Measurements from ENCODE around the gene CDKAL1. TPM values are rescaled to one million over a fixed set of nuclear protein-coding genes. Genes with fewer than 3 reads are reported as not detected.
"Not testable (repeated sequence)": the region's sequence is repeated elsewhere in the genome, so short reads cannot be mapped to it uniquely, and the experiment has no call there.

CDKAL1 gene
- 12.1 TPM for total RNA-seq

DNA sequence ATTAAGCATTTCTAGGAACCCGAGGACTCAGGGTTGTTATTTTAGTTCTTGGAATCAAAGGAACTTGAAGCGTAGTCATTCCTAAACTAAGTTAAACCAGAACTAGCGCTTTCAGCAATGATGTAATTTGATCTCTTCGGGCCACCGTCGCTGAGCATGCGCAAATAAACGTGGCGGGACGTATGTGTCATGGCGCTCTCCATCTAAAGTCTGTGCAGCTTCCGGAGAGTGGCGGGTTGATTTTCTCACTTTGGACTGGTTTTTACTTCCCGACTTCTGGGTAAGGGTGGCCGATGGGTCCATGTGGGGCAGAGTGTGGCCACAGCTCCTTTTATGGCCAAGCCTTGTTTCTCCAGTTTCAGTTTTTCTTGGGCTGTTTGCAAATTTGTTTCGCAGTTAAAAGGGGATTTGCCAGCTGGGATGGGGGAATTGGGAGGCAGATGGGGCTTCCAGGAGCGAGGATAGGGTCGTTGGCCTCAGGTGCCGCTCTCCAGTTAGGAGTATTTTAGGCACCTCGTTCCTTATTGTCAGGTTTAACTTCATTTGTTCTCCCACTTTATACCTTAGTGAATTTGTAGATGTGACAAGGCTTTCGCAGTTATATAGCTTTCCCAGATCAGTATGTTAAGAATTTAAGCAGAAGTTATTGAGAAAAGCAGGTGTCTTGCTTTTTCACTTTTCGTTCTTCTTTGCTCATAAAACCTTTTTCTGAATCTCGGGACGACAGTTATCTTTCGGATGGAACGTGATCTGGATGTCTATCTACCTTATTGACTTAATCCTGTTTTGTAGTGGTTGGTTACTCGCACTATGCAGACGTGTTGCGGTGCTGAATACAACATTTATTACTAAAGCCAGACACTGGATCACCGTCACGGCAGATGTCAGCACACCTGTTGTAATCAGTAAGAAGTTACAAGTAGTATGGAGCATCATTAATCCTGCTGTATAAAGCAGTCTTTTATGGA, at the start of gene CDKAL1:
TSS of gene CDKAL1 (plus strand) at position 163 of the 968 bp plus-strand sequence. CDS start 11,894 bp downstream, outside the sequence.
- DNase-seq (ENCODE audit: low read depth in 2 of 3, low spot score in 2 of 3) = peak; percentile 79 to 94 (median 90)

DNA sequence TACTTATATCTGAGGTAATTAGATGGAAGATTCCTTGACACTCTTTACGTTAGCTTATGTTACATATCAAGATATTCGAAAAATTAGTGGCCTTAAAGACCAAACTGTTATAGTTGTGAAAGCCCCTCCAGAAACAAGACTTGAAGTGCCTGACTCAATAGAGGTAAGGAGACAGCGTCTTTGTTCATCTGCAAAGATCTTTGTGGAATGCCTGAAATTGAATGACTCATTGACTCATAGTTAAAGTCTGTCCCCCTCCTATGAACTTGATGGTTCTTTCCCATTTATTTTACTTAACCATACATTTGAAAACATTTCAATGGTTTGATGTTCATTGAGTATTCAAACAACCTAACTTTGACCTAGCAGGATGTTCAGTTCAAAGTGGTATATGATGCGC, 47.6 kb upstream of the CDKAL1 start:
- DNase-seq (ENCODE audit: low read depth in 2 of 3, low spot score in 2 of 3) = no peak

DNA sequence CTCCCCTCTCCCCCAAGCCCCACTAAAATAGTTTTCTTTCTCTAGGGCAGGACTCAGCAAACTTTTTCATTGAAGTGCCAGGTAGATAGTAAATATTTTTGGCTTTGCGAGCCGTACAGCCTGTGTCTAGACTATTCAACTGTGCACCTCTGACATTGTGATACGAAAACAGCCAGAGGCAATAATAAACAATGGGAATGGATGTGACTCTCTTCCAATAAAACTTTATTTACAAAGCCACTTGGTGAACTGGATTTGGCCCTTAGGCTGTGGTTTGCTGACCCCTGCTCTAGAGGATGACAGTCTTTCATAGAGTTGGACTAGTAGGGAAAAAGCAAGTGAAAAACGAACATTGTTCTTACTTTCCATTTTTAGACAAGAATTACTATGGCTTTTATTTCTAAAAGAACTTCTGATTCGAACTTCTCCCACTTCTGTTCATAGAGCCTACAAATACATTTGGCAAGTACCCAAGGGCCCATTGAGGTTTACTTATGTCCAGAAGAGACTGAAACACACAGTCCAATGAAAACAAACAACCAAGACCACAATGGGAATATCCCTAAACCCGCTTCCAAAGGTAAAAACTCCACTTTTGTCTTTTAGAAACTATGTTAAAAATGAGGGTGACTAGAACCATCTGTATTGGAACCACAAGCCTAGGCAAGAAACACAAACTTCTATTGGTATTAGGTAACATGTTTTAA, 46.4 kb upstream of the CDKAL1 start:
- DNase-seq (ENCODE audit: low read depth in 2 of 3, low spot score in 2 of 3) = no peak

DNA sequence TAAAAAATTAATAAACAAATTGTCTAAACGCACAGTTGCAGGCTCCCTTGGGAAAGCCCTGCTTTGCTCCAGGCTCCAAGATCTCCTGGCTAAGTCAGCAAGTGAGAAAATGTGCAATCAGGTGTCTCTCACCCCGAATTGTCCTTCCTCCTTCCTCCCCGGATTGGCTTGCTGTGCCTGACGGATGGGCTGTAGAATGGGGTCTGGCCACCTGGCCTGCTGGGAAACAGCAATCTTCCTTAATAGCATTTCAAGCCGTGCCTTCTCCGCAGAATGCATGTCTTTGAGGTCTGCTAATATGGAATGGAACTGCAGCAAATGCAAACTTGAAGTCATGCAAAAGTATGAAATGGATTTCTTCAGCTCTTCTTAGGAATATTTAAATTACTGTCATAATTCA, 43.7 kb upstream of the CDKAL1 start:
- no peak for DNase-seq (ENCODE audit: low read depth in 2 of 3, low spot score in 2 of 3)

DNA sequence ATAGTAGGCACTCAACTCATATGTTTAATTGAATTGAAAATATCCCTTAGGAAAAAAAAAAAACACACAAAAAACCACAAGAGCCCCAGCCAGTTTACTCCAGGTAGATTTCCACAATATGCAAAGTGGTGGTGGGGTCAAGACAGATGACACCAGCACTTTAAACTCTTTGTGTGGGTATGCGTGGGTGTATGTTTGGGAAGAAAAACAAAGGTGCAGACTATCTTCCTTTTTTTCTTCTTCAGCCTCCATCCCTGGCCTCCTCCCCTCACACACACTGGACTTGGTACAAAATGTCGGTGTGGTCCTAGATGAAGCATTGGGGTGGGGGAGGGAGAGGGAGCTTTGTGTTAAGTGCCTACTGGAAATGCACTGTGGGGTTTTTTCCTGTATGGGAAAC, 42.2 kb upstream of the CDKAL1 start:
- no peak for DNase-seq (ENCODE audit: low read depth in 2 of 3, low spot score in 2 of 3)

DNA sequence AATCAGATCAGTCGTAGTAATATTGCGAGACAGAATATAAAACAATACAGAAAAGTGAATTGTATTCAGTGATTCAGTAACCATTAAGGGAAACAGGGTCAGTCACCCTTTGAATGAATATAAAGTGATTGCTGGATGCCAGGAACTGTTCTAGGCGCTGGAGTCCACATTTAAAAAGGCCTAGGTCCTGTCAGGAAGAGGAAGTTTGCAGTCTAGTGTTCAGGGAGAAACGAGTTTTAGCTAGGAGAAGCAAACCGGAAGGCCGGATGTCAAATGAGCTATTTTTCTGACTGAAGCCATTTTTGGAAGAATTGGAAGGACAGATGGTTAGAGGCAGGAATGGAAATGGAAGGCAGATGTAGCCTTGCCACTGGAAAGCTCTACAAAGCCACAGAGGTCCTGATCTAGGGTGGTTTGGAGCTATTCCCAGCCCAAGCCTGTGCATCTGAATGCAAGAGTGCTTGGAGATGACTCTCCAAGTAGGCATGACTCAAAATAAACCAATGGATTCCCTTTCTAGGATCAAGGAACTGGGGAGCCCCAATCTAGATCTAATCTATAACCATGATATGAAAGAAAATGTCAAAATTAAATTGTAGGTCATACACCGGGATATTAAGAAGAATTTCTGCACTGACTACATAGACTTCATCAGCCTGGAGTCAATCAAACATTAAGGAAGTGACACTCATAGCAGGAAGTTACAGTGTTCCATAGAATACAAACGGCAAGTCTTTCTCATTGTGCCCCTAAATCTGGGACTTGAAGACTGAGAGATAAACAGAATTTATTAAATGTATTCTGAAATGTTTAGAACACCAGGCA, 36.8 kb upstream of the CDKAL1 start:
- DNase-seq (ENCODE audit: low read depth in 2 of 3, low spot score in 2 of 3) = no peak

DNA sequence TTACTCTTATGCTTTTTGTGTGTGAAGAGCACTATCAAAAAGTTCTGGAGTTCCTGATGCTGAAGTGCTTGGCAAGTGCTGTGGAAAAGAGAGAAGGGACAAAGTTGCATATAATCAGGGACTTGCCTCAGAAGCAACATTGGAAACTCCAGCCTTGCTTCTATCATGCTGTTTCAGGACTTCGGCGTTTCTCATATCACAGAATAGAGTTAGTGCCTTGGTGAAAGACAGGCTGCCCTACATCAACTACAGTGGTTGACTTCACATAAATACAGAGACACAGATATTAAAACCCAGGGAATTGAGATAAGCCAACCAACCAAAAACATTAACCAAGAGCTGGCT, 36.2 kb upstream of the CDKAL1 start:
- no peak for DNase-seq (ENCODE audit: low read depth in 2 of 3, low spot score in 2 of 3)

DNA sequence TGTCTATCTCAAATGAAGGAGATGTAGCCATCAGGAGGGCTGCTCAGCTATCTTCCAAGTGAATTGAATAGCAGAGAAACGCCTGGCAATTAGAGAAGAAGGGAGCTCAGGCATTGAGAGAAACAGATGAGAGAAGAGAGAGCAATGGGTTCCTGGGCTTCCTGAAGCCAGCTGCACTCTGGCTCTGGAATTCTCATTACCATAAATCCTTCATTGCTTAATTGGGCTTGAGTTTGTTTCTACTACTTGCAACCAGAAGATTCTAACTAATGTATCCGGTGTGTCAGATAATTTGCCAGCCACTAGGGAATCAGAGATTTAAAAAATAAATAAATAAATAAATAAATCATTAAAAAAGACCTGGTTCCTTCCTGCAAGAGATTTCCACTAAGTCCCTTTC, 25.0 kb upstream of the CDKAL1 start:
- DNase-seq (ENCODE audit: low read depth in 2 of 3, low spot score in 2 of 3) = no peak

DNA sequence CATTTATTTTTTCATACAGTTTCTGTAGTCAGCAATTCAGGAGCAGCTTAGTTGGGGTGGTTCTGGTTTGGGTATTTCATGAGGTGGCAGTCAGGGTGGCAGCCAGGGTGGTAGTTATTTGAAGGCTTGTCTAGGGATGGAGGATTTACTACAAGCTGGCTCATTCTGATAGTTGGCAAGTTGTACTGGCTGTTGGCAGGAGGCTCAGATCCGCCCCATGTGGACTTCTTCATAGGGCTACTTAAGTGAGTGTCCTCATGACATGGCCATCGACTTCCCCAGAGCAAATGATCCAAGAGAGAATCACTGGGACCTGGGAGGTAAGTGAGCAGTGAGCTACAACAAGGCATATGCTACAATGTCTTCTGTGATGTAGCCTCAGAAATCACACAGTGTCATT, 22.4 kb upstream of the CDKAL1 start:
- no peak for DNase-seq (ENCODE audit: low read depth in 2 of 3, low spot score in 2 of 3)

DNA sequence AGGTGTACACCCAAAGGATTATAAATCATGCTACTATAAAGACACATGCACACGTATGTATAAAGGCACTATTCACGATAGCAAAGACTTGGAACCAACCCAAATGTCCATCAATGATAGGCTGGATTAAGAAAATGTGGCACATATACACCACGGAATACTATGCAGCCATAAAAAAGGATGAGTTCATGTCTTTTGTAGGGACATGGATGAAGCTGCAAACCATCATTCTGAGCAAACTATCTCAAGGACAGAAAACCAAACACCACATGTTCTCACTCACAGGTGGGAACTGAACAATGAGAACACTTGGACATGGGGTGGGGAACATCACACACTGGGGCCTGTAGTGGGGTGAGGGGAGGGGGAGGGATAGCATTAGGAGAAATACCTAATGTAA, 9.0 kb upstream of the CDKAL1 start:
- DNase-seq (ENCODE audit: low read depth in 2 of 3, low spot score in 2 of 3) = not testable (repeated sequence)

DNA sequence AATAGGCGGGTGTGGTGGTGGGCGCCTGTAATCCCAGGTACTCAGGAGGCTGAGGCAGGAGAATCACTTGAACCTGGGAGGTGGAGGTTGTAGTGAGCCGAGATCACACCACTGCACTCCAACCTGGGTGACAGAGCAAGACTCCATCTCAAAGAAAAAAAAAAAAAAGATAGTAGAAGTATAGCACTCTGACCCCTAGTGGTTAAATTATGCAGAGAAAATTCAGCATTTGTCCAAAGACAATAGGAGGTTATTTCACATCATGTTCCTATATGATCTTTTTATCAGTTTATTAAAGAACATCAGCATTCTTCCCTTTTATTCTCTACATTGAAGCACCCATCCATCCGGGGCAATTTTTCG, 5.2 kb upstream of the CDKAL1 start:
- DNase-seq (ENCODE audit: low read depth in 2 of 3, low spot score in 2 of 3) = peak in 2 of 3 donors; percentile 39 to 78

DNA sequence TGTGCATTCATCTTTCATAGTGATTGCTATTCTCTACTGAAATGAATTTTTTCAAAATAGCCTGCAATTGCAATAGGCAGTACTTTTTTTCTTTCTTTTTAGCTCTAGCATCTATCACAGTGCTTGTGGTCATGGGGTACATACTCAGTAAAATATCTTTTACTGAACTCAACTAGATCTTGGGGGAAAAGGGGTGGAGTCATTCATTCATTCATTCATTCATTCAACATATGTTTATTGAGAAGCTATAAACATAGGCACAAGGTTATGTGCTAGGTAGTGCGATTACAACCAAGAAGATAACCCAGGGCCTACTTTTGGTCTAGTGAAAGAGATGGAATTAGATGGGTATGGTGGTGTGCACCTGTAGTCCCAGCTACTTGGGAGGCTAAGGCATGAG, 1.4 kb upstream of the CDKAL1 start:
- DNase-seq (ENCODE audit: low read depth in 2 of 3, low spot score in 2 of 3) = no peak

DNA sequence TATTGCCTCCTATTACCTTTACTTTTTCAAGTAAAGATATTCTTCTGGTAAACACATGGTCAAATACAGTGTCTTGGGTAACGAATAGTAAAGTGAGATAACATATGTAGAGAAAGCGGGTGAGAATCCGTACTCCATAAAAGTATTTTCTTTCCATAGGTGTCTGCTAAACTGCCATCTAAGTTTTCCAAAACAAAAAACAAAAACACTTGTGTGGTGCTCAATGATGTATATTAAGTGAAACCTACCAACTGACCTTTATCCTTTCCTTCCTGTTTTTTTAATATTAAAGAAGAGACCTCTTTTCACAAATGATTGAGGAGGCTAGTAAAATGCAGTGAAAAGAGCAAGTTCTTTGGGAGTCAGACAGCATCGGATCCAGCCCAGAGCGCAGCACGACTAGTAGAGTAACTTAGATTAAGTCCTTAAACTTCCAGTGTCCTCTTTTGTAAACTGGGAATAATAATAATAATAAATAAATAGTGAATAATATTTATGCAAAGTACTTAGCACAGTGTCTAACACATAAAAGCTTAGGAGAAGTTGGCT, 437 bp upstream of the CDKAL1 start:
- no peak for DNase-seq (ENCODE audit: low read depth in 2 of 3, low spot score in 2 of 3)

DNA sequence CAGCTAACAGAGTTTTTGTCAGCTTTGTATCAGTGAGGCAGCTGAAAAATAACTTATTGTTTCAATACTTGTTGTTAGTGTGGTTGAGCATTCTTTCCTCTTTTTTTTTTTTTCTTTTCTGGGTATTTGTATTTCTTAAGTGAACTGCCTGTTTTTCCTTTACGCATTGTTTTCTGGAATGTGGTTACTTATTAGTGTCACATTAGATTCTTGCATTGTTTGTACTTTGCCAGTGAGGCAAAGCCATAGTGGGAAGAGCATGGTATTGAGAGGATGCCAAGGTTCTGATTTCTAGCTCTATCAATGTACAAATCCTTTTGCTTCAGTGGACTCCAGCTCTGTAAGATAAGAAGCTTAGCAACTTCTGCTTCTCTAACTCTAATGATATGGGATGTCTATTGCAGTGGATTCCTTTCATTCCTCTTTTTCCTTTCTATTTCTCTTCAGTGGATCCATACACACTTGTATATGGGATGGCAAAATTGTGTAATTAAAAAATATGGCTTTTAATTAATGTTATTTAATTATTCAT, 3.9 kb downstream of the CDKAL1 start:
- DNase-seq (ENCODE audit: low read depth in 2 of 3, low spot score in 2 of 3) = no peak

DNA sequence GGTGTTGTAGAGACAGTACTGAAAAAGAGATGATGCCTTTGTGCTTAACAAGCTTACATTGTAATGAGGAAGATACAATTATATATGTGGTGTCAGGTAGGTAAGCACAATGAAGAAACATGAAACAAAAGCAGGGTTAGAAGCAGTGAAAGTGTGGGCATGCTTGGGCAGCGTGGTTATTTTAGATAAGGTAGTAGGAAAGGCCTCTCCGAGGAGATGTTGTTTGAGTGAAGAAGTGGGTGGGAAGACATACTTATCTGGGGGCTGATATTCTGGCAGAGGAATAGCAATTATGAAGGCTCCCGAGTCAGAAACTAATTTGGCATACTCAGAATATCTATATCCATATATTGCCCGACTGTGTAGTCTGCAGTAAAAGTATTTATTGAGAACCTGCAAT, 4.7 kb downstream of the CDKAL1 start:
- no peak for DNase-seq (ENCODE audit: low read depth in 2 of 3, low spot score in 2 of 3)

DNA sequence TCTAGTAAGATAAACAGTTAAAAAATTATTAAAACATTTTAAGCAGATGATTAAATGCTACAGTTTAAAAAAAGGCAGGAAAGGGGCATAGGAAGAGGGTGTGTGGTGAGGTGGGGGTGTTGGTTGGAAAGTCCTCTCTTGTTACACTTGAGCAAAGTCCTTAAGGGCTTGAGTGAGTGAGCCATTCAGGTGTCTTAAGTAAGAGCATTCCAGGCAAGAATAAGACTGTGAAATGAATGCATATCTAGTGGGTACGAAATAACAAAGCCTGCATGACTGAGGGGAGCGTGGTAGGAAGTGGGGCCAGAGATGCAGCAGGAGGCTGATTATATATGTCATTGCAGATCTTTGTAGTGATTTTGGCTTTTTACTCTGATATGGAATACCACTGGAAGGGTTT, 5.1 kb downstream of the CDKAL1 start:
- DNase-seq (ENCODE audit: low read depth in 2 of 3, low spot score in 2 of 3) = no peak

DNA sequence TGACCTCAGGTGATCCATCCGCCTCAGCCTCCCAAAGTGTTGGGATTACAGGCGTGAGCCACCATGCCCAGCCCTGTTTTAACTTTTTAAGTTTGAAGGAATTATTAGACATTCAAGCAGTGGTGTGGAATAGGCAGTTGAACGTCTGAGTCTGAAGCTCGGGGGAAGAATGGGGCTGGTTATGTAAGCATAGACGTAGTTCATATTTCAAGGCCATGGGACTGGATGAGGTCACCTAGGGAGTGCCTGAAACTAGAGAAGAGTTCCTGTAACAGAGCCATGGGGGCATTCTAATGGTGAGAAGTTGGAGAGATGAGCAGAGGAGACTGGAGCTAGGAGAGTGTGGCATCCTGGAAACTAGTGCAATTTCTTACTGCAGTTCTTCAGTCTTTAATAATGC, 6.4 kb downstream of the CDKAL1 start:
- no peak for DNase-seq (ENCODE audit: low read depth in 2 of 3, low spot score in 2 of 3)

DNA sequence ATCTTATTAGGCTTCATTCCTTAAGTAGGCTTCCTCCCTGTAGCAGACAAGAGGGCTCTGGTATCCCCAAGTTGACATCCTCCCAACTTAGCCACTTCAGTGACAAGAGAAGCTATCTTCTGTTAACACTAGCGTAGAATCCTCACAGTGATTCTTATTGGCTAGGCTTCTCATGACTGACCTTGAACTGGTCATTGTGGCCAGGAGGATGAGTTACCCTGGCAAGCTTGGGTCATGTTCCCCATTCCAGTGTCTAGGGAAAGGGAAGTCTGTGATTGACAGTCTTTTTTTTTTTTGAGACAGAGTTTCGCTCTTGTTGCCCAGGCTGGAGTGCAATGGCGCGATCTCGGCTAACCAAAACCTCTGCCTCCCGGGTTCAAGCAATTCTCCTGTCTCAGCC, 7.1 kb downstream of the CDKAL1 start:
- no peak for DNase-seq (ENCODE audit: low read depth in 2 of 3, low spot score in 2 of 3)

DNA sequence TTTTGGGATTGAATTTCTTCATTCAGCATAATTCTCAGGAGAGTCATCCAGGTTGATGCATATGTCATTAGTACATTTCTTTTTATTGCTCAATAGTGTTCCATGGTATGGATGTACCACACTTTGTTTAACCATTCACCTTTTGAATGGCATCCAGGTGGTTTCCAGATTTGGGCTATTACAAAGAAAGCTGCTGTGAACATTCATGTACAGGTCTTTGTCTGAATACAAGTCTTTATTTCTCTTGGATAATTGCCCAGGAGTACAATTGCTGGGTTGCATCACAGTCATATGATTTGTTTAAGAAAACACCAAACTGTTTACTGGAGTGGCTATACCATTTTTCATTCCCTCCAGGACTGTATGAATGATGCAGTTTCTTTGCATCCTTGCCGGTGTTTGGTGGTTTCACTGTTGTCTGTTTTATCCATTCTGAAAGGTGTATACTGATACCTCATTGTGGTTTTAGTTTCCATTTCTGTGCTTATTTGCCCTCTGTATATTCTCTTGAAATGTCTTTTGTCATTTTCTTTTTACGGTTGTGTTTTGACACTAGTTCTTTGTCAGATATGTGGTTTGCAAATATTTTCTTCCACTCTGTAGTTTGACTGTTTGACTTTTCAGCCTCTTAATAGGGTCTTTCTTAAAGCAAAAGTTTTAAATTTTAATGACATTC, 8.8 kb downstream of the CDKAL1 start:
- DNase-seq (ENCODE audit: low read depth in 2 of 3, low spot score in 2 of 3) = no peak

DNA sequence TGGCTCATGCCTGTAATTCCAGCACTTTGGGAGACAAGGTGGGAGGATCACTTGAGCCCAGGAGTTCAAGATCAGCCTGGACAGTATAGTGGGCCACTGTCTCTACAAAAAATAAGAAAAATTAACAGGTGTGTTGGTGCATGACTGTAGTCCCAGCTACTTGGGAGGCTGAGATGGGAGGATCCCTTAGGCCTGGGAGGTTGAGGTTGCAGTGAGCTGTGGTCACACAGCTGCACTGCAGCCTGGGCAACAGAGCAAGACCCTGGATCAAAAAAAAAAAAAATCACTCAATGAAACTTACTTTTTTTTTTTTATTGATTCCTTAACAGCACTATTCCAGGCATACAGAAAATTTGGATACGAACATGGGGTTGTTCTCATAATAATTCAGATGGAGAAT, 14.0 kb downstream of the CDKAL1 start:
- no peak for DNase-seq (ENCODE audit: low read depth in 2 of 3, low spot score in 2 of 3)

Measured in hematopoietic multipotent progenitor cell (in vitro differentiated cells).